Suprapubic skin (tissue), 3 donors: ENCODE results near the gene BPI.

Experiments
- CTCF ChIP-seq, 2 donors: fragments of 200-600 bp in 1 of 2; fragments of 450-650 bp in 1 of 2; sonication (generic) in 1 of 2; IDR thresholded peaks; one replicate each; pipeline ENCODE4 v1.5.1; 2016 to 2019; ENCODE audit warnings: antibody characterized with exemption in 2 of 2, mild to moderate bottlenecking in 1 of 2, moderate library complexity in 1 of 2
- POLR2A ChIP-seq, 2 donors: fragments of 450-650 bp; IDR thresholded peaks; one replicate each; pipeline ENCODE4 v1.6.1; 2017; ENCODE audit warnings: antibody characterized with exemption in 2 of 2, mild to moderate bottlenecking in 2 of 2, moderate library complexity in 2 of 2

GRCh38 chr20:38386004-38386403, 82.0 kb downstream of the BPI start:
- TF ChIP-seq CTCF (IDR thresholded peaks at IDR 0.05): no peak
- no peak for TF ChIP-seq POLR2A (IDR thresholded peaks at IDR 0.05)
